G401 (cell line): ENCODE results near the gene MUC5B. TPM values are rescaled to one million over a fixed set of nuclear protein-coding genes. Genes with fewer than 3 reads are reported as not detected.

Experiments
- DNase-seq: peaks from one replicate; pipeline ENCODE4 v3.0.0-alpha.2; 2015; ENCODE audit warnings: low spot score
- in situ Hi-C: cut with HindIII; loops from 2 replicates; pipeline ENCODE4 v1.10.0; 2016; ENCODE audit warnings: low sequenced_read_pairs, mixed read lengths
- total RNA-seq: library from RNA; depleted of rRNA; stranded (reverse); fragments of >200 nt; shearing (Covaris generic); gene quantifications from 2 replicates; pipeline ENCODE4 v1.2.3, GENCODE V29; 2014

MUC5B gene
- total RNA-seq, 1 experiment from 2014 or later = not detected

- DNase-seq = no peak
- in situ Hi-C loops = no loop called here
These were observed 5.4 kb downstream of the MUC5B start for GRCh38 chr11:1228101-1228821.

DNA sequence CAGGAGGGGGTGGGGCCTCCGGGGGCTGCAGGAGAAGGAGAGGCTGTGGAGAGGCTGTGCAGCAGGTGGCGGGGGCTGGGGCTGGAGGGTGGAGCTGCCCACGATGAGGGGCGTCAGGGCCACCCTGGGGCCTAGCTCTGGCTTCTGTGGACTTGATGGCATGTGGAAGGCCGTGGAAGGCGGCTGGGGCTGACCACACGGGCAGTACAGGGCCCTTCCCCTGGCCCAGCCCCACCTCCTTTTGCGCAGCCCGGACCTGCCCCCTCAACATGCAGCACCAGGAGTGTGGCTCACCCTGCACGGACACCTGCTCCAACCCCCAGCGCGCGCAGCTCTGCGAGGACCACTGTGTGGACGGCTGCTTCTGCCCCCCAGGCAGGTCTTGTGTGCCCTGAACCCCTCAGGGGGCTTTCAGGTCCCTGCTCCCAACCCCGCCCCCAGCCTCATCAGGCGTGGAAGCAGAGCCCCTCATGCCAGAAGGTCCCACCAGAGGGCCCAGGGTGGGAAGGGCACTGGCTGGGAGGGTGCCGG is 6.1 kb downstream of the MUC5B start:
- DNase-seq = no peak
- in situ Hi-C loops = no loop called here

- in situ Hi-C loops = no loop called here
- no peak for DNase-seq
These were observed 6.7 kb downstream of the MUC5B start for GRCh38 chr11:1229471-1230120.

DNA sequence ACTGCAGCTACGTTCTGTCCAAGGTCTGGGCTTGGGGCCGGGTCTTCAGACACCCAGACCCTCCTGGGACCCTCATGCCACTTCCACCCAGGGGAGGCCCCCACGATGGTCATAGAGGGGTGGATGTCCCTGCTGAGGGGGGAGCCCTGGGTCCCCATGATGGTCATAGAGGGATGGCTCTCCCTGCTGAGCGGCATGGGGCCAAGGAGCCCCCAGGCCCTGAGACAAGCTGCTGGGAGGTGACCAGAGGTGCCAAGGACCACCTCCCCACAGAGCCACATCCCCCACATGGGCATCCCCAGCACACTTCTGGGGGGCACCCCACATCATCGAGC is 7.2 kb downstream of the MUC5B start:
- in situ Hi-C loops = no loop called here
- no peak for DNase-seq

- DNase-seq = no peak
- in situ Hi-C loops = no loop called here
These were observed 7.9 kb downstream of the MUC5B start for GRCh38 chr11:1230456-1231395.

DNA sequence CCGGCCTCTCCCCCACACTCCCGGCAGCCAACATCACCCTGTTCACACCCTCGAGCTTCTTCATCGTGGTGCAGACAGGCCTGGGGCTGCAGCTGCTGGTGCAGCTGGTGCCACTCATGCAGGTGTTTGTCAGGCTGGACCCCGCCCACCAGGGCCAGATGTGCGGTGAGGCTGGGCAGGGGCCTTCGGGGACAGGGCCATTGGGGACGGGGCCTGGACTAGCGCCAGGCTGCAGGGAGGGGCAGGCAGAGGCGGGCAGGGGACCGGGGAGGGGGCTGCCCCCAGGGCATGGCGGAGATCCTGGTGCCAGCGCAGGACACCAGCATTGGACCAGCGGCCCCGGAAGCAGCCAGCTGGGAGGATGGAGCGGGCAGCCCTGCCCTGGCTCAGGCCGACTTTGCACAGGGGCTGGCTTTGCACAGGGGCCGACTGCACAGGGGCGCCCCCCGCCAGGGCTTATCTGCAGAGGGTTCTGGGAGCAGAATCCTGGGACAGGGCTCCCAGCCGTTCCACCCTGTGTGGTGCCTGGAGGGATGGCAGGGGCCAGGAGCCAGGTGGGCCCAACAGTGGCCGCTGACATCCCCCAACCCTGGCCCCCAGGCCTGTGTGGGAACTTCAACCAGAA is 8.6 kb downstream of the MUC5B start:
- in situ Hi-C loops = no loop called here
- no peak for DNase-seq

- in situ Hi-C loops = no loop called here
- DNase-seq = no peak
These were observed 9.4 kb downstream of the MUC5B start for GRCh38 chr11:1232021-1232882.

GRCh38 chr11:1232883-1233321 is 10.0 kb downstream of the MUC5B start:
- DNase-seq = no peak
- in situ Hi-C loops = no loop called here

DNA sequence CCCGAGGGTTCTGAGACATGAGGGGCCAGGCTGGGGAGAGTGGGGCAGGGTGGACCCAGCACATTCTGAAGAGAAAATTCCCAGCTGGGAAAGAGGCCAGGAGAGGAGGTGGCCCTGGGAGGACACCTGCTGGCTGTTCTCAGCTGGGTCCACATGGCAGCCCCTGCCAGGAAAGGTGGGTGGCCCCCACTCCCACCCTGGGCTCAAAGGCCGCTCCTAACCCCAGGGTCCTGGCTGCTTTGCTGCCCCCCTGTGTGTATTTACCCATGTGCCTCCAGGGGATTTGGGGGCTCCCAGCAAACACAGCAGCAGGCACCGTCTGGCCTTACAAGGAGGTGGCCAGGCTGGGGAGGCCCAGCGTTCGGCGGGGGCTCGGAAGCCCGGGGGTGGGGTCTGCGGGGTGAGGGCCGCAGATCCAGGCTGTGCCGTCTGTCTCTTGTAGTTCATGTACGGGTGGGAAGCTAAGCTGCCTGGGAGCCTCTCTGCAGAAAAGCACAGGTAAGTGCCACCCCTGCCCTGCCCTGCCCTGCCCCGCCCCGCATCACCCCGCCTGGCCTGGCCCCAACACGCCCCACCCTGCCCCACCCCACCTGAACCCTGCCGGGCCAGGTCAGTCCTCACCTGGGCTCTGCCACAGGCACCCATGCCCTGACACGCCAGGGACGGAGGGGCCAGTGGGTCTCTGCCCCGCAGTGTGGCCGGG is 10.6 kb downstream of the MUC5B start:
- in situ Hi-C loops = no loop called here
- DNase-seq = no peak

- no peak for DNase-seq
These were observed 11.3 kb downstream of the MUC5B start for GRCh38 chr11:1234054-1234720.

GRCh38 chr11:1234771-1235305 is 12.0 kb downstream of the MUC5B start:
- no peak for DNase-seq
- in situ Hi-C loops = no loop called here

More at GRCh38 chr11:1234054-1234720, 11.3 kb downstream of the MUC5B start:
- in situ Hi-C loops = no loop called here

DNA sequence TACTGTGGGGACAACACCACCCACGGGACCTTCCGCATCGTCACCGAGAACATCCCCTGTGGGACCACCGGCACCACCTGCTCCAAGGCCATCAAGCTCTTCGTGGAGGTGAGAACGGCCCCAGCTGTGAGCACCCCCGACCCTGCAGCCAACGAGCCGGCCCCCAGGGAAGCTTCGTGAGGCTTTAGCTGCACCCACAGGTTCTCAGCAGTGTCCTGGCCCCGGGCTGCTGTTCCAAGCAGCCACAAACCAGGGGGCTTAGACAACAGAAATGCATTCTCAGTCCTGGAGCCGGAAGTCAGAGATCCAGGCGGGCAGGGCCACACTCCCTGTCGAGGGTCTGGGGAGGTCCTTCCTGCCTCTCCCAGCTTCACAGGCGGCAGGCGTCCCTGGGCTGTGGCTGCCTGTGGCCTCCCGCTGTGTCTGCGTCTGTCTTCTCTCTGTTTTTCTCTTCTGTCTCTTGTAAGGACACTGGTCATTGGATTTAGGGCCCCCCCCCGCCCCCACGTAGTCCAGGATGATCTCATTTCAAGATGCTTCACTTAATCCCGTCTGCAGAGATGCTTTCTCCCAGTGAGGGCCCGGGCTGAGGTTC is 12.5 kb downstream of the MUC5B start:
- in situ Hi-C loops = no loop called here
- no peak for DNase-seq

GRCh38 chr11:1235901-1236315 is 13.0 kb downstream of the MUC5B start:
- in situ Hi-C loops = no loop called here
- DNase-seq = no peak

GRCh38 chr11:1236316-1237127 is 13.7 kb downstream of the MUC5B start:
- in situ Hi-C loops = no loop called here
- DNase-seq = no peak

- no peak for DNase-seq
- in situ Hi-C loops = no loop called here
These were observed 14.3 kb downstream of the MUC5B start for GRCh38 chr11:1237128-1237580.

GRCh38 chr11:1237851-1238250 is 15.0 kb downstream of the MUC5B start:
- no peak for DNase-seq
- in situ Hi-C loops = no loop called here
